ENCODE results near the gene CMPK1.
"Not testable (repeated sequence)": the region's sequence is repeated elsewhere in the genome, so short reads cannot be mapped to it uniquely, and the experiment has no call there.

The CMPK1 gene

GRCh38 chr1:47333578-47333921 is at the start of gene CMPK1:
Gene CMPK1 (plus strand): TSS chr1:47333790. CDS start chr1:47333946, 156 bp downstream.
- DNase-seq, result peak; percentile 61 to 69

- peak in 1 of 2 donors; percentile 20 for DNase-seq
These were observed 45.5 kb upstream of the CMPK1 start for GRCh38 chr1:47288116-47288515.

GRCh38 chr1:47294863-47295262 is 38.7 kb upstream of the CMPK1 start:
- not testable (repeated sequence) for DNase-seq

GRCh38 chr1:47295579-47295978 is 38.0 kb upstream of the CMPK1 start:
- DNase-seq, result no peak

- no peak for DNase-seq
These were observed 35.4 kb upstream of the CMPK1 start for GRCh38 chr1:47298025-47298699.

GRCh38 chr1:47302472-47302871 is 31.1 kb upstream of the CMPK1 start:
- no peak for DNase-seq

GRCh38 chr1:47309427-47309826 is 24.2 kb upstream of the CMPK1 start:
- no peak for DNase-seq

GRCh38 chr1:47313915-47314664 is 19.5 kb upstream of the CMPK1 start, which contains the start of gene STIL:
Gene STIL (minus strand): TSS chr1:47314147. CDS start chr1:47310319, 3,828 bp downstream.
- peak; percentile 85 to 98 for DNase-seq

- DNase-seq, result no peak
These were observed 15.7 kb upstream of the CMPK1 start for GRCh38 chr1:47317841-47318240.

GRCh38 chr1:47319968-47320367 is 13.6 kb upstream of the CMPK1 start:
- not testable (repeated sequence) for DNase-seq

- no peak for DNase-seq
These were observed 10.0 kb upstream of the CMPK1 start for GRCh38 chr1:47323599-47324031.

GRCh38 chr1:47324682-47325081 is 8.9 kb upstream of the CMPK1 start:
- DNase-seq, result no peak

GRCh38 chr1:47325528-47325927 is 8.1 kb upstream of the CMPK1 start:
- no peak for DNase-seq

- no peak for DNase-seq
These were observed 7.3 kb upstream of the CMPK1 start for GRCh38 chr1:47326271-47326670.

GRCh38 chr1:47328992-47329391 is 4.6 kb upstream of the CMPK1 start:
- DNase-seq, result no peak

GRCh38 chr1:47330212-47330611 is 3.4 kb upstream of the CMPK1 start:
- DNase-seq, result no peak

- no peak for DNase-seq
These were observed 1.7 kb upstream of the CMPK1 start for GRCh38 chr1:47331875-47332274.

- no peak for DNase-seq
These were observed 612 bp upstream of the CMPK1 start for GRCh38 chr1:47332779-47333577.

GRCh38 chr1:47333922-47334764 is 553 bp downstream of the CMPK1 start:
- DNase-seq, result peak; percentile 64 to 81

GRCh38 chr1:47334765-47335435 is 1.3 kb downstream of the CMPK1 start:
- DNase-seq, result no peak

- no peak for DNase-seq
These were observed 3.8 kb downstream of the CMPK1 start for GRCh38 chr1:47337350-47337749.

Measured in bone marrow (tissue), 2 donors.